Neural cell (in vitro differentiated cells): ENCODE data around the gene NCAM1. TPM values are rescaled to one million over a fixed set of nuclear protein-coding genes. Genes with fewer than 3 reads are reported as not detected.

Experiments used
- H2AFZ ChIP-seq: fragments of 200-600, 300-800 bp; sonication (generic), shearing (Covaris generic); 2 replicates; pipeline ENCODE4 v1.6.0; 2014; ENCODE audit warnings: low read depth, mild to moderate bottlenecking, antibody characterized with exemption, low read length, moderate library complexity
- H3F3A ChIP-seq: fragments of 200-600 bp; shearing (Covaris generic); 2 replicates; pipeline ENCODE4 v1.6.1; 2016; ENCODE audit warnings: mild to moderate bottlenecking, moderate library complexity, mixed read lengths, antibody characterized with exemption, low read length; ENCODE audit not compliant: insufficient read depth, poor library complexity, severe bottlenecking
- H3K27ac ChIP-seq: fragments of 200-600, 300-800 bp; sonication (generic), shearing (Covaris generic); 2 replicates; pipeline ENCODE4 v1.5.1; 2014; ENCODE audit warnings: mild to moderate bottlenecking, low read length, moderate library complexity
- H3K27me3 ChIP-seq: fragments of 300-800, 200-600 bp; sonication (generic), shearing (Covaris generic); 2 replicates; pipeline ENCODE4 v1.6.0; 2014; ENCODE audit warnings: mild to moderate bottlenecking, low read depth, low read length, moderate library complexity; ENCODE audit not compliant: insufficient read depth
- H3K36me3 ChIP-seq: fragments of 300-800, 200-600 bp; sonication (generic), shearing (Covaris generic); 2 replicates; pipeline ENCODE4 v1.5.1; 2014; ENCODE audit warnings: mild to moderate bottlenecking, antibody characterized with exemption, low read length, moderate library complexity; ENCODE audit not compliant: insufficient read depth
- H3K4me2 ChIP-seq: fragments of 300-800, 200-600 bp; sonication (generic), shearing (Covaris generic); 2 replicates; pipeline ENCODE4 v1.6.0; 2014; ENCODE audit warnings: mild to moderate bottlenecking, low read length
- H3K4me3 ChIP-seq: fragments of 300-800, 200-600 bp; sonication (generic), shearing (Covaris generic); 2 replicates; pipeline ENCODE4 v1.5.1; 2014; ENCODE audit warnings: mild to moderate bottlenecking, low read length, moderate library complexity
- H3K79me2 ChIP-seq: fragments of 200-600 bp; shearing (Covaris generic); replicated peaks from 2 replicates; pipeline ENCODE4 v1.6.0; 2014; ENCODE audit warnings: mild to moderate bottlenecking, low read length, moderate library complexity; ENCODE audit not compliant: insufficient read depth
- H3K9ac ChIP-seq: fragments of 300-800, 200-600 bp; sonication (generic), shearing (Covaris generic); 2 replicates; pipeline ENCODE4 v1.6.1; 2016; ENCODE audit warnings: mild to moderate bottlenecking, low read length, mixed read lengths
- H3K9me2 ChIP-seq: fragments of 200-600 bp; shearing (Covaris generic); 2 replicates; pipeline ENCODE4 v1.6.1; 2016; ENCODE audit warnings: mild to moderate bottlenecking, low read length, mixed read lengths; ENCODE audit not compliant: insufficient read depth
- H3K9me3 ChIP-seq: fragments of 200-600, 300-800 bp; sonication (generic), shearing (Covaris generic); 2 replicates; pipeline ENCODE4 v1.6.1; 2016; ENCODE audit warnings: mild to moderate bottlenecking, mixed run types, low read length, moderate library complexity, mixed read lengths
- H4K20me1 ChIP-seq: fragments of 200-600 bp; shearing (Covaris generic); 2 replicates; pipeline ENCODE4 v1.6.1; 2016; ENCODE audit warnings: mild to moderate bottlenecking, mixed run types; ENCODE audit not compliant: insufficient read depth
- EP300 ChIP-seq: fragments of 450-650 bp; conservative IDR thresholded peaks from 2 replicates; pipeline ENCODE4 v1.6.1; 2014; ENCODE audit warnings: antibody characterized with exemption, mild to moderate bottlenecking, moderate library complexity; ENCODE audit not compliant: poor library complexity, severe bottlenecking
- EZH2 ChIP-seq: fragments of 200-600, 300-800 bp; shearing (Covaris generic), sonication (generic); IDR thresholded peaks from 2 replicates; pipeline ENCODE4 v1.6.1; 2014; ENCODE audit warnings: antibody characterized with exemption, low read length, borderline replicate concordance, mild to moderate bottlenecking; ENCODE audit not compliant: insufficient read depth, poor library complexity, severe bottlenecking
- MXI1 ChIP-seq: fragments of 450-650 bp; conservative IDR thresholded peaks from 2 replicates; pipeline ENCODE4 v1.6.1; 2014; ENCODE audit warnings: antibody characterized with exemption, mild to moderate bottlenecking; ENCODE audit not compliant: poor library complexity, severe bottlenecking
- POLR2AphosphoS5 ChIP-seq: IDR thresholded peaks from 2 replicates; pipeline ENCODE4 v1.6.1; 2012
- RAD21 ChIP-seq: fragments of 450-650 bp; conservative IDR thresholded peaks from 2 replicates; pipeline ENCODE4 v1.6.1; 2014; ENCODE audit warnings: antibody characterized with exemption, mild to moderate bottlenecking, moderate library complexity
- SMC3 ChIP-seq: fragments of 450-650 bp; conservative IDR thresholded peaks from 2 replicates; pipeline ENCODE4 v1.6.1; 2014; ENCODE audit warnings: antibody characterized with exemption, mild to moderate bottlenecking, moderate library complexity; ENCODE audit not compliant: poor library complexity
- TAF1 ChIP-seq: IDR thresholded peaks from 2 replicates; pipeline ENCODE4 v1.6.1; 2012; ENCODE audit warnings: low read depth
- polyA plus RNA-seq: library from polyadenylated mRNA; depleted of rRNA; stranded (reverse); fragments of >200 nt; gene quantifications from 2 replicates; pipeline ENCODE4 v1.2.3, GENCODE V29; 2014
- TF ChIP-seq, protein P1 (sequence below): fragments of 450-650 bp; IDR thresholded peaks from 2 replicates; pipeline ENCODE4 v1.5.1; 2014; ENCODE audit warnings: antibody characterized with exemption, mild to moderate bottlenecking, moderate library complexity; ENCODE audit not compliant: poor library complexity, severe bottlenecking
- TF ChIP-seq, protein P2 (sequence below): IDR thresholded peaks from 2 replicates; pipeline ENCODE4 v1.6.1; 2012; ENCODE audit warnings: borderline replicate concordance

Gene NCAM1
- polyA plus RNA-seq, 1 donor from 2014 or later = 120 TPM

DNA sequence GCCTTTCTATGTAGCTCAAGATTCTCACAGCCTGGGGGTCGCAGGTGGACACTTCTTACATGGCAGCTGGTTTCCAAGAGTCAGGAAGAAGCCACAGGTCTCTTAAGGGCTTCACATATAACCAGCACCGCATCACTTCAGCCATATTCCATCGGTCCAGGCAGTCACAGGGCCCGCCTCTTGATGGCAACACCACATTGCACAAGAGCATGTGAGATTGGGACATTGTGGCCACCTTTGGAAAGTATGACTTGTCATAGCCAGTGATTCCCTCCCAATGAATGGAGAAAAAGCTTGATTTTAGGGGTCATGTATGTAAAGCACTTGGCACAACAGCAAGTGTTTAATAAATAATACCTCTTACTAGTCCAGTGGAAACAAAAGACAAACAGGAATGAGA is 98.3 kb downstream of the NCAM1 start:
- no peaks in the 10 kb centered on the region for H3K27me3 ChIP-seq
- H3F3A ChIP-seq = no peaks in the 10 kb centered on the region
- H3K9me3 ChIP-seq = no peaks in the 10 kb centered on the region
- no peak overlapping the region for H3K4me3 ChIP-seq
- no peak overlapping the region for H3K27ac ChIP-seq
- H3K9me2 ChIP-seq = no peaks in the 10 kb centered on the region
- H3K4me2 ChIP-seq = no peak overlapping the region
- H3K36me3 ChIP-seq = peaks cover 6% of the 10 kb centered on the region
- H4K20me1 ChIP-seq = no peaks in the 10 kb centered on the region
- H2AFZ ChIP-seq = no peak overlapping the region
- no peaks in the 10 kb centered on the region for H3K79me2 ChIP-seq
- TF ChIP-seq RAD21 (no peak), POLR2AphosphoS5 (no peak), SMC3 (no peak), MXI1 (no peak), EZH2 (no peak), EP300 (no peak), TAF1 (no peak)
- TF ChIP-seq, protein P1, sequence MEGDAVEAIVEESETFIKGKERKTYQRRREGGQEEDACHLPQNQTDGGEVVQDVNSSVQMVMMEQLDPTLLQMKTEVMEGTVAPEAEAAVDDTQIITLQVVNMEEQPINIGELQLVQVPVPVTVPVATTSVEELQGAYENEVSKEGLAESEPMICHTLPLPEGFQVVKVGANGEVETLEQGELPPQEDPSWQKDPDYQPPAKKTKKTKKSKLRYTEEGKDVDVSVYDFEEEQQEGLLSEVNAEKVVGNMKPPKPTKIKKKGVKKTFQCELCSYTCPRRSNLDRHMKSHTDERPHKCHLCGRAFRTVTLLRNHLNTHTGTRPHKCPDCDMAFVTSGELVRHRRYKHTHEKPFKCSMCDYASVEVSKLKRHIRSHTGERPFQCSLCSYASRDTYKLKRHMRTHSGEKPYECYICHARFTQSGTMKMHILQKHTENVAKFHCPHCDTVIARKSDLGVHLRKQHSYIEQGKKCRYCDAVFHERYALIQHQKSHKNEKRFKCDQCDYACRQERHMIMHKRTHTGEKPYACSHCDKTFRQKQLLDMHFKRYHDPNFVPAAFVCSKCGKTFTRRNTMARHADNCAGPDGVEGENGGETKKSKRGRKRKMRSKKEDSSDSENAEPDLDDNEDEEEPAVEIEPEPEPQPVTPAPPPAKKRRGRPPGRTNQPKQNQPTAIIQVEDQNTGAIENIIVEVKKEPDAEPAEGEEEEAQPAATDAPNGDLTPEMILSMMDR = no peak
- TF ChIP-seq, protein P2, sequence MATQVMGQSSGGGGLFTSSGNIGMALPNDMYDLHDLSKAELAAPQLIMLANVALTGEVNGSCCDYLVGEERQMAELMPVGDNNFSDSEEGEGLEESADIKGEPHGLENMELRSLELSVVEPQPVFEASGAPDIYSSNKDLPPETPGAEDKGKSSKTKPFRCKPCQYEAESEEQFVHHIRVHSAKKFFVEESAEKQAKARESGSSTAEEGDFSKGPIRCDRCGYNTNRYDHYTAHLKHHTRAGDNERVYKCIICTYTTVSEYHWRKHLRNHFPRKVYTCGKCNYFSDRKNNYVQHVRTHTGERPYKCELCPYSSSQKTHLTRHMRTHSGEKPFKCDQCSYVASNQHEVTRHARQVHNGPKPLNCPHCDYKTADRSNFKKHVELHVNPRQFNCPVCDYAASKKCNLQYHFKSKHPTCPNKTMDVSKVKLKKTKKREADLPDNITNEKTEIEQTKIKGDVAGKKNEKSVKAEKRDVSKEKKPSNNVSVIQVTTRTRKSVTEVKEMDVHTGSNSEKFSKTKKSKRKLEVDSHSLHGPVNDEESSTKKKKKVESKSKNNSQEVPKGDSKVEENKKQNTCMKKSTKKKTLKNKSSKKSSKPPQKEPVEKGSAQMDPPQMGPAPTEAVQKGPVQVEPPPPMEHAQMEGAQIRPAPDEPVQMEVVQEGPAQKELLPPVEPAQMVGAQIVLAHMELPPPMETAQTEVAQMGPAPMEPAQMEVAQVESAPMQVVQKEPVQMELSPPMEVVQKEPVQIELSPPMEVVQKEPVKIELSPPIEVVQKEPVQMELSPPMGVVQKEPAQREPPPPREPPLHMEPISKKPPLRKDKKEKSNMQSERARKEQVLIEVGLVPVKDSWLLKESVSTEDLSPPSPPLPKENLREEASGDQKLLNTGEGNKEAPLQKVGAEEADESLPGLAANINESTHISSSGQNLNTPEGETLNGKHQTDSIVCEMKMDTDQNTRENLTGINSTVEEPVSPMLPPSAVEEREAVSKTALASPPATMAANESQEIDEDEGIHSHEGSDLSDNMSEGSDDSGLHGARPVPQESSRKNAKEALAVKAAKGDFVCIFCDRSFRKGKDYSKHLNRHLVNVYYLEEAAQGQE = no peak
- H3K9ac ChIP-seq = no peak overlapping the region

DNA sequence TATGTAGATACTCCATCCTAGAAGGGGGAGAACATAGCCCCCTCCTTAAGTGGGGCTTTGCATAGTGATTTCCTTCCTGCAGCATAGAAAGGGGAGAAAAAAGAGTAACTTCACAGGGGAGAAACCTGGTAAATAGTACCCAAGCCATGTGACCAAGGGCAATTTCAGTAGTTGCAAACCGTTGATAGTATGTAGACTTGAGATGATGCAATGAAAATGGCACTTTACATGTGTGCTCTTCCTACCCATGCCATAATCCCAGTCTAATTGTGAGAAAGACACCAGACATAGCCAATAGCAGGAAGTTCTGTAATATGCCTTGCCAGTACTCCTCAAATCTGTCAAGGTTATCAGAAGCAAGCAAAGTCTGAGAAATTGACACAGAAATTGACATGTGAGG is 104.1 kb downstream of the NCAM1 start:
- no peak overlapping the region for H2AFZ ChIP-seq
- no peaks in the 10 kb centered on the region for H3F3A ChIP-seq
- H3K36me3 ChIP-seq = no peaks in the 10 kb centered on the region
- H3K9me2 ChIP-seq = no peaks in the 10 kb centered on the region
- H4K20me1 ChIP-seq = peaks cover 8% of the 10 kb centered on the region
- TF ChIP-seq, protein P1 = no peak
- TF ChIP-seq, protein P2 = no peak
- no peak for TF ChIP-seq RAD21
- TF ChIP-seq EZH2 = no peak
- no peak for TF ChIP-seq POLR2AphosphoS5
- no peak for TF ChIP-seq SMC3
- TF ChIP-seq EP300 = no peak
- no peak for TF ChIP-seq MXI1
- no peak for TF ChIP-seq TAF1
- H3K9ac ChIP-seq = no peak overlapping the region
- no peaks in the 10 kb centered on the region for H3K27me3 ChIP-seq
- no peaks in the 10 kb centered on the region for H3K9me3 ChIP-seq
- peaks cover 9% of the 10 kb centered on the region for H3K79me2 ChIP-seq
- H3K4me3 ChIP-seq = no peak overlapping the region
- H3K4me2 ChIP-seq = no peak overlapping the region
- H3K27ac ChIP-seq = no peak overlapping the region
